NK-92 (cell line): ENCODE results near the gene ZNF19.
"Not testable (repeated sequence)": the region's sequence is repeated elsewhere in the genome, so short reads cannot be mapped to it uniquely, and the experiment has no call there.

Experiments
- DNase-seq: peaks from one replicate; lab custom pipeline; 2025; ENCODE audit not compliant: unreplicated experiment; lab: John Stamatoyannopoulos, UW

ZNF19 gene

DNA sequence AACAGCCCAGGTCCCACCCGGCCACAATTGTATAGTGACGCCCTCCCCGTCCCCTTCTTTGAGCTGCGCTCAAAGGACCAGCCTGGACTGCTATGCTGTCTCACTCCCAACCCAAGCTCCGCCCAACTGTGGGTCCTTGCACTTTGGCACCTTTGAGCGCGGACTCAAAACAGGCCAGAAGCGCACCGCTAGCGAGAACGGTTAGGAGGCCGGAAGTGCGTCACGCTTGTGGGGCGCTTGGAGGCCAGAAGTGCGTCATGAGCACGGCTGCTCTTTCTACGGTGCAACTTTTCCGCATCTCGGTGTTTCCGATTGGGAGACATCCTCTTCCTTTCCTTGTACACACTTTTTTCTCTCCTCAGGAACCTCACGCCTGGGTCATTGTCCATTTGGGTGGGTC, at the start of gene ZNF19:
TSS of gene ZNF19 (minus strand) at position 203 of the 400 bp plus-strand sequence. CDS start 7,210 bp downstream, outside the sequence.
- DNase-seq: no peak

DNA sequence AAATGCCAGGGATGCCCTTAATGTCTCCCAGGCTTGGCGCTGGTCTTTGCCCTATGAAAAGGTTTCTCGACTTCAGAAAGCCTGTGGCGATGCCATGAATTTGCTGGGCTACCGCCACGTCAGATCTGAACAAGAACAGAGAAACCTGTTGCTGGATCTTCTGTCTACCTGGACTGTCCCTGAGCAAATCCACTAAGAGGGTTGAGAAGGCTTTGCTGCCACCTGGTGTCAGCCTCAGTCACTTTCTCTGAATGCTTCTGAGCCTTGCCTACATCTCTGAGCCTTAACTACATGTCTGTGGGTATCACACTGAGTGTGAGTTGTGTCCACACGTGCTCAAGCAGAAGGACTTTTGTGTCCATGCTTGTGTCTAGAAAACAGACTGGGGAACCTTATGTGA, 48.5 kb upstream of the ZNF19 start:
- no peak for DNase-seq

DNA sequence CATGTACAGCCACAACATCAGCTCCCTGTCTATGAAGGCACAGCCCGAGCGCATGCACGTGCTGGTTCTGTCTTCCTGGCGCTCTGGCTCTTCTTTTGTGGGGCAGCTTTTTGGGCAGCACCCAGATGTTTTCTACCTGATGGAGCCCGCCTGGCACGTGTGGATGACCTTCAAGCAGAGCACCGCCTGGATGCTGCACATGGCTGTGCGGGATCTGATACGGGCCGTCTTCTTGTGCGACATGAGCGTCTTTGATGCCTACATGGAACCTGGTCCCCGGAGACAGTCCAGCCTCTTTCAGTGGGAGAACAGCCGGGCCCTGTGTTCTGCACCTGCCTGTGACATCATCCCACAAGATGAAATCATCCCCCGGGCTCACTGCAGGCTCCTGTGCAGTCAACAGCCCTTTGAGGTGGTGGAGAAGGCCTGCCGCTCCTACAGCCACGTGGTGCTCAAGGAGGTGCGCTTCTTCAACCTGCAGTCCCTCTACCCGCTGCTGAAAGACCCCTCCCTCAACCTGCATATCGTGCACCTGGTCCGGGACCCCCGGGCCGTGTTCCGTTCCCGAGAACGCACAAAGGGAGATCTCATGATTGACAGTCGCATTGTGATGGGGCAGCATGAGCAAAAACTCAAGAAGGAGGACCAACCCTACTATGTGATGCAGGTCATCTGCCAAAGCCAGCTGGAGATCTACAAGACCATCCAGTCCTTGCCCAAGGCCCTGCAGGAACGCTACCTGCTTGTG, 47.8 kb upstream of the ZNF19 start:
- no peak for DNase-seq

DNA sequence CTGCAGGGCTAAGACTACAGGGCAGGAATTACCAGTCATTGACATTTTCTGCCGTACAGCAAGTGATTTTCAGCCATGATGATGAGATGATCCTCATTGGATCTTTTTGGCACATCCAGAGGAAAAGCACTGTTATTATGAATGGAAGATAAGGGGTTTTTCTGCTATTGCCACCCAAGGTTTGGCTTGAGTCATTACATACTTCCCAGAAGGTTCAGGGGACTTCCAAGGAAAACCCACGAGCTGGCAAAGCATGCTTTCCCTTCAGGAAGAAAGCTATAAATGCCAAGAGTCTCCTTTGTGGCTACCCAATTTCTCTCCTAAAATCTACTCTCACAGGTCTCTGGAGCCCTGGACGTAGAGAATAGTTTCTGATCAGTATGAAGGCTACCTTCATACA, 43.2 kb upstream of the ZNF19 start:
- no peak for DNase-seq

DNA sequence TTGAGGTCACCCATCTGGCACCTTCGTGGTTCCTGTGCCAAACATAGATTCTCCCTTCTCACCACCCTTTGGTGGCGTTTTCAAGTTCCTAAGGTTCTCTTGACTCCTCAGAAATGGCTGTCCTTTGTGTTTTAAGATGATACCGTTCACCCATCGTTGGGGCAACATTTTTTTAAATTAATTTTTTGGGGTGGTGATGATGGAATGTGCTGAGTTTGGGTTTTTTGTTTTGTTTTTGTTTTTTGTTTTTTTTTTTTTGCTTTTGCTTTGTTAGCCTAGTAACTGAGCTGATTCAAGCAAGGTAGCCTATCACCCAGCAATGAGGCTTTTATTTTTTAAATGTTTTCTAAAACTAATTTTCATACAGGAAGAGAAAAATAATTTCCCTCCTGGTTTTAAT, 39.7 kb upstream of the ZNF19 start:
- DNase-seq: no peak

DNA sequence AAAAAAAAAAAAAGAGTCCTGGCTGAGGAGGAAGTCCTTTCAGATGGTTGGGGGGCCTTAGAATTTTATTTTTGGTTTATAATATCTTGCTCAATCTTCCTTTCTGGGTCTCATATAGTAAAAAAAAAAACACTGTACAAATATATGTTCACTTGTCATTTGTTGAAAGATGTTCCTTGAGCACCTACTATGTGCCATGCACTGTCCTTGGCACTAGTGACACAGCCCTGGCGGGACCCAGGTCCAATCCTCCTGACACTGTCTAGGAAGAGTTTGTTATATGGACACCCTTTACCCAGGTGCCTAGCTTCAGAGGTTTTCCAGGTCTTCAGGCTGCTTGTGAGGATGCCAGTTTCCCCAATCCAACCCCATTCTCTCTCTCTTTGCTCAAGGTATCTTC, 39.1 kb upstream of the ZNF19 start:
- no peak for DNase-seq

DNA sequence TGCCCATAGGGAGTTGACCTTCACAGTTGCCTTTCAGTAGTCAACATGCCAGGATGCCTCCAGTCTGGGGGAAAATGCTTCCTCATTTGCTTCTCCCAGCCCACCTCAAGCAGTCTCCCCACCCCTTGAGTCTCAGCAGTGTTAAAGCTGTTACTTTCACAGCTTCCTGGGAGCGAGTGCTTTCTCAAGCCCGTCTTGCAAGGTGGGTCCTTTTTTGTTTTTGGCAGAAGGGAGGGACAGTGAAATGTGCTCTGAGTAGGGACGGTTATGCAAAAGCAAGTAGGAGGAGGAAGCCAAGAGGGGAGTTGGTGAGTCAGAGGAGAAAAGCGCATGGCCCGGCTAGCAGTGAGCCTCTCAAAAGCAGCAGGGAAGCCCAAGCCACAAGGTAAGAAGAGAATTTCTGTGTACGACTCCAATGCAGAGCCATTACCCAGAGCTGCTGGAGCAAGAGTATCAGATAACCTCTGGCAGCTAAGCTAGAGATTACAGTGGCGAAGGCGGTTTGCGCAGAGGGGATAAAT, 37.0 kb upstream of the ZNF19 start, which contains the start of gene CHST4:
TSS of gene CHST4 (plus strand) at position 316 of the 521 bp plus-strand sequence. CDS start 10,252 bp downstream, outside the sequence.
- no peak for DNase-seq

DNA sequence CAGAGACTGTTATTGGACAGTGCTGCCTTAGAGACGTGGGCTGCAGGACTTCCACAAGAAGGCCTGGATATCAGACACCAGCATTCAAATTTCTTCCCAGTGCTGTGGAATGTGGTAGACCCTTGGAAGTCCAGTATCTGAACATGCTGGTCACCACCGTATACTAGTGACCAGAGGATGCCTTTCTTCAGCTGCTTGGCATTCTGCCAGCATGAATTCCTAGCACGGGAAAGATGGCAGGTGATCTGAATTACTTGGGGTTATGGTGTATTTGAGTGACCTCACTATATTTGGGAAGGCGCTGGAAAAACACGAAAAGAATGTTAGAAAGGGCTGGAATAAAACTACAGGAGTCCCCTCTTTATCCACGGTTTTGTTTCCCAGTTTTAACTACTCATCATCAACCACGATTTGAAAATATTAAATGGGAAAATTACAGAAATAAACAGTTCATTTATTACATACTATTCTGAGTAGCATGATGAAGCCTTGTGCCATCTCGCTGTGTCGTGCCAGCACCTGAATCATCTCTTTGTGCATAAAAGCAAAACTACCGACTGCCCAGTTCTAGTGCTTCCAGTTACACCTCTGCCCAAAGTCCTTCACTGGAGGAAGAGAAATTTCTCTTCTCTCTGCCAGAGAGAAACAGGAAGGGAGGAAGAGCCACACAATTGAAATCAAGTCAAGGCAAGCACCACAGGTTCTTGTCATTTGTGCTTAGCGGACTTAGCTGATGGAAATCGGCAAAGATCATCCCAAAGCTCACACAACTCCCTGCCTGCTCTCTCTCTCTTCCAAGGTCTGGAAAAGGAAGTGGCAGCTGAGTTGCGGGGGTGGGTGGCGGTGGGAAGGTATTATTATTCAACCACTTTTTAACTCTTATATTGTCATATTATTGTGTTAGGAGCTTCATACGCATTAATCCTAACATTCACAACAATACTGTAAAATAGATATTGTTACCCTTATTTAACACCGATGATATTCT, 35.7 kb upstream of the ZNF19 start:
- DNase-seq: no peak

DNA sequence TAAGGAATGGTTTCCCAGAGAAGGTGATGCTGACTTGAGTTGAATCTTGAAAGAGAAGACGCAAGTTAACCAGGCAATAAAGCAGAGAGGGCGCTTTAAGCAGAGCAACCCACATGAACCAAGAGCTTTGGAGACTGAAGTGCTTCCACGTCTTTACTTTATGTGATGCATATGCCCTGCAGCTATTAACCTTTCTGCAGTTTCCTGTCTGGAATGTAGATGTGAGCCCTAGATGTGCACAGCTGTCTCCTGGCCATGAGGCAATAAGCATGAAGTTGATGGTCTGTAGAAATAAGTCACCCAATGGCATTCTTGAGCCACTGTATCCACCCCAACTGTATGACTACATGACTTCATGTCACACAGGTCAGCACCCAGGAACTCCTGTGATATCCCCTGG, 31.4 kb upstream of the ZNF19 start:
- DNase-seq: no peak

DNA sequence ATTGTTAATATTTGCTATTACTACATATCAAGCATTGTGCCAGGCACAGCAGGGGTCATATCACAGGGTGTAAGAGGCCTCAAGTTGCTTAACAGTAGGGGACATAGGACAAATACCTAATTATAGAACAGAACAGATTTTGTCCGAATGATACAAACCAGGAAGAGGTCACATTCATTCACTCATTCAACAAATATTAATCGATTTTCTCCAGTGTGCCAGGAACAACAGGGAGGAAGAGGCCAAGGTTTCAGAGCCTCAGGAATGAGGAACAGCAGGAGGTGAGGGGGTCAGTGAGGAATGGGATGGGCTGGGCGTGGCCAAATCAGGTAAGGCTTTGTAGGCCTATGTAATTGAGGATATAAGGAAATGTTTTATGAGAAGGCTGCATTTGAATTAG, 25.9 kb upstream of the ZNF19 start:
- DNase-seq: no peak

DNA sequence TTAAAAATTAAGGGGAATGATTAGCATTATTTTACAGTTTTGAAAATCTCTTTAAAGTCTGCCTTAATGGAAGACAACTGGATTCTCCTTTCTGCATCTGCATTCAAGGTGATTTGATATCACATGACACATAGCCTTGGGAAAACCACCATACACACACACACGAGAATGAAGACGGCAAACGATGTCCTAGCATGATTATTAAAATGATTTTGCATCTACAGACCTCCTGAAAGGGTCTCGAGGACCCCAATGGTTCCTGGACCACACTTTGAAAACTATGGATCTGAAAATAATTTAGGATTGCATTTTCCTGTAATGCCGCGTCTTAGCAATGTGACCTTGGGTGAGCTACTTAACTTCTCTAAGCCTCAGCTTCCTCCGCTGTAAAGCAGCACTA, 25.4 kb upstream of the ZNF19 start:
- no peak for DNase-seq

DNA sequence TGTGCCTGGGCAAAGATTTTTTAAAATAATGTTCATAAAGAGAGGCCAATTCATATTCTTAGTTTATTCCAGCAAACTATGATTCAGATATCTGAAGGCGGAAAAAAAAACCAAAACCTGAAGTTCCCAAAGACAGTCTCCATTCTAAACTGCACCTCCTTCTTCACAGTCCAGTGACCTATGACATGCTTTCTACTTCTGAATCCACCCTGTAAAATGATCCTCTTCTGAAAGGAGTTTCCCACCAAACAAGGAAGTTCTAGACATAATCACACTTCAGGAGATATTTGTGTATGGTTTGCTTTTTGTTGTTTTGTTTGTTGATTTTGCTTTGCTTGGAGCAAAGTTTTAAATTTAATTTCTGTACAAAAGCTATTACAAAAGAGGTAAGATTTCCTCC, 24.2 kb upstream of the ZNF19 start:
- DNase-seq: no peak

DNA sequence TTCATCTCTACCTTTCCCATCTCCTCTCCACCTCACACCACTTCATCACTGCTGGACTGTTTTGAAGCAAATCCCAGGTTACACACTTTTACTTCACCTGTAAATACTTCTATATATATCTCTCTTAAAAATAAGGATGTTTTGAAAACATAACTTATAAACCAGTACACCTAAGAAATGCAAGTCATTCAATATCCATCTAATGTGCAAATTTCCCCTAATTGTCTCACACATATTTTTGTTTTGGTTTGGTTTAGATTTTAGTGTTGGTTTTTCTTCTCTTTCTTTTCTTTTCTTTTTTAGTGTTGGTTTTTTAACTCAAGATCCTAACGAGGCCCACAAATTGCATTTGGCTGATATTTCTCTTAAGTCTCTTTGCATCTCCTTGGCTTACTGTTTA, 17.9 kb upstream of the ZNF19 start:
- DNase-seq: no peak

DNA sequence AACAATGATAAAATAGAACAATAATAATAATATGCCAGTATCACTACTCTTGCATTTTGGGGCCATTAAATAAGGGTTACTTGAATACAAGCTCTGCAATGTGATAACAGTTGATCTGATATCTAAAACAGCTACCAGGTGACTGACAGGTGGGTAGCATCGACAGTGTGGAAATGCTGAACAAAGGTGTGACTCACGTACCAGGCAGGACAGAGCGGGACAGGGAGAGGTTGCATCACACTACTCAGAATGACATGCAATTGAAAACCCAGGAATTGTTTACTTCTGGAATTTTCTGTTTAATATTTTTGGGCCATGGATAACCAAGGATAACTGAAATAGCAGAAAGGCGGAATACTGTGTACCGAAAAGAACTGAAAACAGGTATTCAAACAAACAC, 15.8 kb upstream of the ZNF19 start:
- no peak for DNase-seq

DNA sequence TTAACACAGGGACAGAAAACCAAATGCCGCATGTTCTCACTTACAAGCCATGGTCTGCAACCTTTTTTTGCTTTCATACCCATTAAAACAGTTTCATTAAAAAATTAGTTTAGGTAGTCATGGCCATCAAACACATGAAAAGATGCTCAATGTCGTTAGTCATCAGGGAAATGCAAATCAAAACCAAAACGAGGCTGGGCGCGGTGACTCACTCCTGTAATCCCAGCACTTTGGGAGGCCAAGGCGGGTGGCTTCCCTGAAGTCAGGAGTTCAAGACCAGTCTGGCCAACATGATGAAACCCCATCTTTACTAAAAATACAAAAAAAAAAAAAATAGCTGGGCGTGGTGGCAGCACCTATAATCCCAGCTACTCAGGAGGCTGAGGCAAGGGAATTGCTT, 14.9 kb upstream of the ZNF19 start:
- DNase-seq: not testable (repeated sequence)

DNA sequence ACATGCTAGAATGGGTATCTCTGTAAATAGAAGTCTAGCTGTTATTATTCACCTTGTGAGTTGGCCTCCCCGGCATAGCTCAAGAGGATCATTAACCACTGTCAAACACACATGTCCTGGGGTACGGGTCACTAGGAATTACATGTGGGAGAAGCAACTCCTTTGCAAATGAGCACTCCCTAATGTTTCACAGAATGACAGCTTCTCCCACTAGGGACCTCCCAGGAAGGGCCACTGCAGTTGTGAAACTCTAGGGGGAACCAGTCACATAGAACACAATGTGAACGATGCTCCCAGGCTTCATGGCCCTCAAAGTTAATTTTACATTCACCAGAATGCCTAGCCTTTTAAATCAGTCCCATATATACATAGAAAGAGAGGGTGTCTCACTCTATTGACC, 12.4 kb upstream of the ZNF19 start:
- DNase-seq: no peak

DNA sequence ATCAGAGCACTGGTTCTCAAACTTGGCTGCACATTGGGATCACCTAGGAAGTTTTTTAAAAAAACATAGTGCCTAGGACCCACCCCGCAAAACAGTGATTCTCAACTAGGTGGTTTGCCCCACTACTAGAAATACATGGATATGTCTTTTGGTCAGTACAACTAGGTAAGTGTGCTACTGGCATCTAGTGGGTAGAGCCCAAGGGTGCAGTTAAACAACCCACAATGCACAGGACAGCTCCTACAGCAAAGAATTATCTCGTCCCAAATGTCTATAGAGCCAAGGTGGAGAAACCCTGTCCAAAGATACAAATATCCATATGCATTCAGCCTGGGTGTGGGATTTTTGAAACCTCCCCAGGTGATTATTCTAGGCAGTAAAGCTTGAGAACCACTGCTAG, 11.8 kb upstream of the ZNF19 start:
- DNase-seq: no peak

DNA sequence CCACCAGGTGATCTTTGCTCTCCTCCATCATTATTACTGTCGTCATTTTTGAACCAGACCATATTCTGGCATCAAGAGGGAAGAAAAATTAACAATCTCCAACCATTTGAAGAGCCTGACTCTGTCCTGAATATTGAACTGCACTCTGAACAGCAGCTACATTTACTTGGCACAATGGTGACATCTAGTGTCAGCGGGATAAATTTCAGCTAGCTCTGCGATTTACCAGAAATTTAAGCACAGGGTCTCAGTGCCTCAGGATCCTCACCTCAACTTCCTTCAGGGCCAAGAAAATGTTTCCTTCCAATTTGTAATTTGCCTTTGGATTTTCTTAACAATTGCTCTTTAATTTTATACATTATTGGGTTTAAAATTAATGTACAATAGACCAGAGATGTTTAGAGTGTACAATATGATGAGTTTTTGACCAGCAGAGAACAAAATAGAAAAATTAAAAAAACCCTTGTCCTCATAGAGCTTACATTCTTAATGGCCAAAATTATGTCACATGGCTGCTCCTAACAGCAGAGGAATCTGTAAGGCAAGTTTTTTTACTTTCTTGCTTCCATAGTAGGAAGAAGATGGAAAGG, 10.7 kb upstream of the ZNF19 start:
- DNase-seq: no peak

DNA sequence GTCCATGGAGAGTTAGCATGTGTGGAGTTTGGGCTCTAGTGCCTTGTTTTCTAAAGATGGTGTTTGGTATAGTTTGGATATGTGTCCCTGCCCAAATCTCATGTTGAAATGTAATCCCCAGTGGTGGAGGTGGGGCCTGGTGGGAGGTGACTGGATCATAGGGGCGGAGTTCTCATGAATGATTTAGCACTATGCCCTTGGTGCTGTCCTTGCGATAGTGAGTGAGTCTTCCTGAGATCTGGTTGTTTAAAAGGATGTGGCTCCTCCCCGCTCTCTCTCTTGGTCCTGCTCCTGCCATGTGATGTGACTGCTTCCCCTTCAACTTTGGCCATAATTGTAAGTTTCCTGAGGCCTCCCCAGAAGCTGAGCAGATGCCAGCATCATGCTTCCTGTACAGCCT, 8.9 kb upstream of the ZNF19 start:
- no peak for DNase-seq

DNA sequence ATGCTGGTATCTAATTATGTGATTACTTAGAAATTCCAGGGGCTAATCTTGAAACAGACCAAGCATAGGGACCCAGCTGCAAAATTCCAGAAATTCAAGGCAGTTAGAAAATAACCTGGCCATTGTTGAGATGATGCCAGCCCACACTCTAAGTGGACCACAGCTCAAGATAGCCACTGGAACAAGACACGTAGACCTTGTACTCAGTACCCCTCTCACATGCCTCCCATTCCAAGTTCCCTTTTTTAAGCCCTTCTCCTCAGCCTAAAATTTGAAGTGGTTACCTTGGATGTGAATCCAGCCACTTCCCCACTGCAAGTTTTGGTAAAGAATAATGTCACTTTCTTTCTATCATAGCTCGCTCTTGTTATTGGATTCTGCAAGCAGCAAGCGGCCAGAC, 4.1 kb upstream of the ZNF19 start:
- no peak for DNase-seq

DNA sequence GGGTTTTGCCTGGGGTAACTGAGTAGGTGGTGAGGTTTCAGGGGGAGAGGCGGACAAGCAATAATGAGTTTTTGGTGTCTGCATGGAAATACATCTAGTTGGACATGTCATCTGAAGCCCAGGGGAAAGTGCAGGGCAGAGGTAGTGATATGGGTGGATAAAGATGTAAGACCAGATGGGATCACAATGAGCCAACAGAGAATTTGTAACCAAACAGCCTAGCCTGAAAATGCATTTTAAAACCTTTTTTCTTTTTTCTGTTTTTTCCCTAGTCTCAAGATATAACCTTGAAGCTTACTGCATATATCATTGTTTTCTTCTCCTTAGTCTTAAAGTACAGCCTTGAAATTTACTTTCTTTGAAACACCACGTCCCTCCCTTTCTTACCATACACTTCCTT, 3.7 kb upstream of the ZNF19 start:
- no peak for DNase-seq
